Activated CD4-positive, CD25-positive, alpha-beta regulatory T cell treated with anti-CD3 and anti-CD28 coated beads, Interleukin-2, amount 50 U/mL, for 72 hours (primary cell): Measurements from ENCODE around the gene COL1A1.

Source experiments
- DNase-seq: peaks from one replicate; pipeline ENCODE4 v3.0.0; 2021

COL1A1 gene

DNA sequence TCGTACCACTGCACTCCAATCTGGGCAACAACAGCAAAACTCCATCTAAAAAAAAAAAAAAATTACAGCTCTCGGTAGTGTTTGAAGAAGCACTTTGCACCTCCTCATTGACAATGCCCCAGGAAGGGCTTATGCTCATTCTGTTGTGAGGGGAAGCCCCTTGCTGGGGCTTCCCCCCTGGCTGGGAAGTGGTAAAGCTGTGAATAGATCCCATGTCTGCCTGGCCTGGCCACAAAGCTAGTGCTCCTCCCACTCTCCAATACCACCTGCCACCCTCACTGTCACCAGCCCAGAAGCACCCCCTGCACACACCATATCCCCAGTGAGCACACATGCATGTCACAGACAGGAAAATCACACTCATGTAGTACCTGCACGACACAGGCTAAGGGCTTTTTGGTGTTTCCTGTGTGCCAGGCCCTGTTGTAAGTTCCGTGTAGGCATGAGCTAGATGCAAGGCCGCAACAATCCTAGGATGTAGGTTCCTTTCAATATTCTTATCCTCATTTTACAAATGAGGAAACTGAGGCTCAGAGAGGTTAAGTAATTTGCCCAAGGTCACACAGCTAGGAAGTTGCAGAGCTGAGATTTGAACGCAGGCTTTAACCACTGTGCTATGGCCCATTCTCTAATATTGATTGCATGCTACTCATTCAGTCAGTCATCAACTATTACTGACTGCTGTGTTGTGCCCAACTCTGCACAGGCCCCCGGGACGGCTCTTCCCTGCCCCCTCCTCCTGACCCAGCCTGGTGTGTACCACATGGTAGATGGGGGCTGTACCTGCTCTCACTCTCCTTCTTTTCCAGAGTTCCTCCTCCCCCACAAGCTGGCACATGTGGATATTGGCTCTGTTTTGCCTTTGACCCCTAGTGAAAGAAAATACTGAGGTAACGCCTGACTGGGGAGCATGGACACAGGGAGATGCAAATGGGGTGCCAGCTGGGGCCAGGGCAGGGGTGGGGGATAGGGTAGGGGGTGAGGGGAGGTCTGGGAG, 11.9 kb upstream of the COL1A1 start:
- DNase-seq = peak; percentile 47

DNA sequence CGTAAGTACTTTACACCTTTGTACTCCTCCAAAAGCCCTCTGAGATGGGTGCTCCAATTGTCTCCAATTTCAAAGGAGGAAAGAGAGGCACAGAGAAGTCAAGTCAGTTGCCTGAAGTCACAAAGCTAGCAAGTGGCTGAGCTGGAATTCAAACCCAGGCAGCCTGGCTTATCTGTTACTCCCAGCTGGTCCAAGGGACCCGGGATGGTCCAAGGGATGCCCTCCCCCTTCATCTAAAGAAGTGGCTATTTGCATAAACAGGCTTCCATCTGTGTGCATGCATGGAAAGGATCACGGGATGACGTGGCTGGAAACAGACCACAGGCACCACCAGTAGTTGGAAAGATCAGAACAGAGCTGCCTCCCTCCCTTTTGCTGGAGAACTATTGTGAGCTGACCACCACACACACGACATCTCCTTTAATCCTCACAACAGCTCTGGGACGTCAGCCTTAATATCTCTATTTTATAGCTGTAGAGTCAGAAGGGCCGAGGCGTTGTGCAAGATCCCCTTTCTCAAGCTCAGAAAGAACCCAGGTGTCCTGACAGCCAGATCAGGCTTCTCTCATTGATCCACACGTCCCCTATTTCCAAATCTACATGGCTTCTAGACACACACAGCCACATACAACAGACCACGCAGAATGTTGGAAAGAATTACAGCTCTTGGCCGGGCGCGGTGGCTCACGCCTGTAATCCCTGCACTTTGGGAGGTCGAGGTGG, 10.9 kb upstream of the COL1A1 start:
- DNase-seq = no peak

DNA sequence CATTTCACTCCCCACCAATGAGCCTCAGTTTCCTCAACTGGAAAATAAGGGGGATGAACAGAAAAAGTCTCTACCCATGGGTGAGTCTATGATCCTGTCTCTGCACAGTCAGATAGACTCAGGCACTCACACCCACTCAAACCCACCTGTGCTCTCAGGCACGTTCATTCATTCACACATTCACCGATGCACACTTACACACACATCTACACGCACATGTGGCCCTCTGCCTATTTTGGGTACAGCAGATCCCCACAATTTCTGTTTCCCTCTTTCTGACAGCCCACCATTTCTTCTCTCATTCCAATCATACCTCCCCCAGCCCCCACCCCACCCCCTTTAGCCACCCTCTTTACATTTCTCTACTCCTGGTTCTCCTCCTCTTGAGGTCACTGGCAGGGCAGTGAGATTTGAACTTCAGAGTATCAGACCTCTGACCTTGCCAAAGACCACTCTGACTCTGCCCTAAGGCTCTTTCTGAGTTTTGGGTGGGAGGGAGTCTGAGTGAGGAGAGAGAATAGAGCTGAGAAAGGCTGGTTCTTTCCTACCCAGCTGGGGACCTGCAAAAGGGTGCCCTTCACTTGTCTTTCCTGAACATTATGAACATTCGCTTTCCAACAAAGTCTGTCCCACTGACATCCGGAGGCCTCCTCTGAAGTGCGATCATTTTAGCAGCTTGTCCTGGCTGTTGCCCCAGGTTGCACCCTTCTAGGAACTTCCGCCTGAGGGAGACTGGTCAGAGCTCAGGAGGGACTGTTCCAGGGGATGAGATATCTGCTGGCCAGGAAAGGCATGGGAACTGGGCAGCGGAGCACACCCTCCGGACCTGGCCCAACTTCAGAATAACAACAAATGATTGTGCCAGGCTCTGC, 10.1 kb upstream of the COL1A1 start:
- DNase-seq = no peak

DNA sequence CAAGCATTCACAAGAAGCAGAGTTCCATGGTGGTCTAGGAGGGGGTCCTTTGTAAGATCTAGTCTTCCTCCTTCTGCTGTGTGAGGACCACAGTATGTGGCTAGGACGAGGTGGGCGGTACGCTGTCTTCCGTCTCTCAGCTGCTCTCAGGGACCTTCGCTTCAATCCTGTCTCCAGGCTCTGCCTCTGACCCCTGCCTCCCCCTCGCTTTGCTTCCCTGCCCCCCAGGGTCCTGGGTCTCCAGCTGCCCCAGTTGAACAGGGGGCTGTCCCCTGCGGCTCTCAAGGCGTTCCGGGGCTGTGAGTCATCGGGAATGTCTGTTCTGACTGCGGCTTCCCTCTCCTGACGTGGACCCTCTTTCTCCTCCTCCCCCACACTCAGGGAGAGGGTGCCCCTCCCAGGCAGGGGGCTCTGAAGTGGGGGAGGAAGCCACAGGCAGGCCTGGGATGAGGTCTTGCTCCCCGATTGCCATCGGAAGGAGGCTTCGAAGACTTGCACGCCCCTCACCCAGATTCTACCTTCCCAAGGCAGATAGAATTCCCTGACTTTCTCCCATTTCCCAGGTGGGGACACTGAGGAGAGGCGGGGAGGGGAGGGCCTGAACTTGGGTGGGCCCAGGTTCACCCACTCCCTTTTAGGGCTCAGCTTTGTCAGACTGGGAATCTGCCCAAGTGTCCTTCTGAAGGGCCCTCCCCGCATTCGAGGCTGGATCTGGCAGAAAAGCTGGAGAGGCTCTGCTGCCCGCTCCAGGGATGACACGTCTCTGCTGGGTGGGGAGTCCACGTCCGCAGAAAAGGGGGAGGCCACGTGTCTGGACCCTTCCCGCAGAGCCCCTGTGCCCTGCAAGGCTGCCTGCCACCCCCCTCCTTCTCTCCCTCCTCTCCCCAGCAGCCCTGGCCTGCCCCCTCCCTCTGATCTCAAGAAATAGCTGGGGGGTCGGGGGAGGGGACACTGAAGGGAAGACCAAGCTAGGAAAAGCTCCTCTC, 9.1 kb upstream of the COL1A1 start:
- DNase-seq = no peak

DNA sequence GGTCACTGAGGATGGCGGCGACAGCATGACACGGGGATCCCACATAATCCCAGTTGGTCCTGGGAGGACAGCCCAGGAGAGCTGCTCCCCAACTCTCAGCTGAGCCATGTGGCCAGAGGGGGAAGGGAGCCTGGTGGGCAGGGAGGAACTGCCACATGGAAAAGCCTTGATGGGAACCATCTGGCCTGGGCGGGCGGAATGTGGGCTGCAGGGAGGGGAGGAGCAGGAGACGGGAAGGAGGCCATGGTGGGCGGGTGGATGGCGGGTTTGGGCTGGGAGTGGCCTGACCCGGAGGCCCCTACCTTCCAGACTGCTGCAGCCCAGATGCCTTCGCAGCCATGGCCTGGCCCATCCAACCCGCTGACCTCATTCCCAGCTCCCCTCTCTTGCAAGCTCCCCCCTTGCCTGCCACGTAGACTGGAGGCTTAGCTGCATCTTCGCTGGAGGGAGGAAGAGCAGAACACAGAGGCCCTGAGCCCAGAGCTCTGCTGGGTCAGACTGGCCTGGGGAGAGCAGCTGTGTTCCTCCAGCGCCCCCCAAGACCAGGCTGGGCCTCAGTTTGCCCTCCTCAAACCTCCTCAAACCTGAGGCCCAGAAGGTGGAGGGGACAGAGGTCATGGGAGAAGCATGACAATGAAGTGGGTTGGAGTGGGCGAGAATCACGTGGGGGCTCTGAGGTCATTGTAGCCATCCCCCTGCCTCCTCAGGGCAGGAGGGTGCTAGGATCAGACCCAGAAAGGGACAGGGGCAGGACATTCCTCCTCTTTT, 8.2 kb upstream of the COL1A1 start:
- no peak for DNase-seq

DNA sequence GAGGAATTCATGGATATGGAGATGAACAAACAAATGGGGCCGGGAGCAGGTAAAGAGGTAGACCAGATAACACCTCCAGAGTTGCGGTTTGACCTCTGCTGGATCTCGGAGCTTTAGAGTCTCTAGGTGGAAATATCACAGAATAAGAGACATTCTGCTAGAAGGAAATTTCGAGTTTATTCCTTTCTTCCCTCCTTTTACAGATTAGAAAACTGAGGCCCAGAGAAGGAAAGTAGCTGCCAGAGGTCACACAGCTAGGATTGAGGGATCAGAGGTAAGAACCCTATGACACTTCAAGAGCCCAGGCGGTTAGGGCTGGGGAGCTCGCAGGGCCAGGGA, 7.7 kb upstream of the COL1A1 start:
- DNase-seq = no peak

DNA sequence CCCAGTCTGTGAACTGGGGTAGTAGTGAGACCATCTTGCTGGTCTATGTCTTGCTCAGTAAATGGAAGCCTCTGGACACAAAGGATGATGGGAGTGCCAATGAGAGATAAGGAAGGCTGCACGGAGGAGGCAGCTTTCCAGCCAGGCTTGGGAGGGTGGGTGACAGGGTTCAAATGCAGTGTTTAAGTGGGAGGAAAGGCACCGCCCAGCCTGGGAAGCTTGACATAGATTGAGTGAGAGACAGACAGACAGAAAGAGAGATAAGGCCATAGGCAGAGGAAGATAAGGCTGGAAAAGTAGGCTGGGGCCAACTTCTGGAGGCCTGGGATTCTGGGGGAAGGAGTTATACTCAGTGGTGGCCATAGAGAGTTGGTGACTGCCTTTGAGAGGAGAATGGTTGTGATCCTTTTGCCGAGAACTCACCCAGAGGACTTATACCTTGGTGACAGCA, 7.2 kb upstream of the COL1A1 start:
- DNase-seq = peak; percentile 14

DNA sequence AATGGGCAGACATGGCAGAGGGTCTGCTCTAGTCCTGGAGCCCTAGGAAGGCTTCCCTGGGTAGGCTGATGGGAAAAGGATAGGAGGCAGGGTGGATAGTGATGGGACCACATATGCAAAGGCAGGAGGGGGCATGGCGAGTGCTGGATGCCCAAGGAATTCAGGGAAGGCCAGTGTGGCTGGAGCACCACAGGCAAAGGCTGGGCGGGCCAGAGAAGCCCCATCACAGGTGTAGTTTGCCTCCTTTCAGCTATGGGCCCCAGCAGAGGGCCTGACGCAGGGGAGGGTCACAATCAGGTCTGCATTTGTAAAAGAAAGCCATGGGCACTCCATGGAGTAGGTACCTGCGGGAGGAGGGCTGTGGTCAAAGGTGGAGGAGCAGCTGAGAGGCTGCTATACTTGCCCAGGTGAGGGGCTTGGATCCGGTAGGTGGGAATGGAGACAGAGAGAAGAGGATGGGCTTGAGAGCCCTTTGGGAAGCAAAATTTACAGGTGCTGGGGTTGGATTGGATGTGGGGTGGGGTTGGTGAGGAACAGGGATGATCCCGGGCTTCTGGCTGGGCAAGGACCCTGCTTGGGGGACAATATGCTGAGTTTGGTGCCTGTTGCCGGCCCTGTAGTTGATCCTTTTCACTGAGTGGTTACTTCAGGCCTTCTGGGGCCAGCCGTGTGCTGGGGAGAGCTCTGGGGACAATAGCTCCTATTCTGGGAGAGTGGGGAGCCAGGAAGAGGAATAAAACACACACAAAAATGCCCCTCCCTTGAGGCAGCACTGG, 6.5 kb upstream of the COL1A1 start:
- peak; percentile 20 for DNase-seq

DNA sequence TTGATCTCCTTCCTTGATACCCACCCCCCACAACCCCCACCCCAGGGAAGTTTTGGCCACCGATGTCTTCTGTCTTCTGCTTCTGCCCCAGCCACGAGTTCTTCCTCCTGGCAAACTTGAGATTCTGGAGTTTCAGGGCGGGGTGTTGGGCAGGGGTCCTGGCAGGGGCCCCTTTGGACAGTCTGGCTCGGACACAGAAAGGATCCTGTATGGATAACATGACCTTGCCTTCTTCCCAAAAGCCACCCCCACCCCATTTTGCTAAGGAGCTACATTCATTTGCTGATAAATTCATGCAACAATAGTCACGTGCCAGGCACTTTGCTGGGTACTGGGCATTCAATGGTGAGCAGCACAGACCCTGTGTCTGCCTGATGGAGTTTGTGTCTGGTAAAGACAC, 5.9 kb upstream of the COL1A1 start:
- peak; percentile 4 for DNase-seq

DNA sequence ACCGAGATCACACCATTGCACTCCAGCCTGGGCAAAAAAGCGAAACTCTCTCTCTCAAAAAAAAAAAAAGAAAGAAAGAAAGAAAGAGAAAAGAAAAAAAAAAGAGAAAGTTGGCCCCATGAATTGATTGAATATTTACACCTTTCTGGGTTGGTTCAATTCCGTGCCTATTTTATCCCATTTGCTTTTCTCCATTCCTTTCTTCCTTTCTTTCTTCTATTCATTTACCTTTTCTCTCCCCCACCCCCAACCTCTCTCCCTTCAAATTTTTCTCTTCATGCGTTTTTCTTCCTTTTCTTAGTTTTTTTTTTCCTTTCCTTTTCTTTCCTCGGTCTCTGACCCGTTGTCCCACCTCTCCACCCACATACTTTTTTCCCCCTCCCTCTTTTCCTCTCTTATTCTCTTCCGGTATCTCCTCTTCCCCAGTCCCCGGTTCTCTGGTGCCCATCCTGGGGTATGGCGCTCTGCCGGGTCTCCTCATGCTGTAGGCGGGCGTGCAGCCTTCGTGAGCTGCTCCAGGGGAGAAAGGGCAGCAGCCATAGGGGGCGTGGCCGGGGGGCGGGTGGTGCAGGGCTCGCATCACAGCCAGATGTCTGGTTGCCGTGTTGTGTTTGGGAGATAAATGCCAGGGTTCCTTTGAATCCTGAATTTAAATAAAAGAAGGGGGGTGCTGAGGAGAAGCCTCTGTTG, 5.3 kb upstream of the COL1A1 start:
- peak; percentile 29 for DNase-seq

DNA sequence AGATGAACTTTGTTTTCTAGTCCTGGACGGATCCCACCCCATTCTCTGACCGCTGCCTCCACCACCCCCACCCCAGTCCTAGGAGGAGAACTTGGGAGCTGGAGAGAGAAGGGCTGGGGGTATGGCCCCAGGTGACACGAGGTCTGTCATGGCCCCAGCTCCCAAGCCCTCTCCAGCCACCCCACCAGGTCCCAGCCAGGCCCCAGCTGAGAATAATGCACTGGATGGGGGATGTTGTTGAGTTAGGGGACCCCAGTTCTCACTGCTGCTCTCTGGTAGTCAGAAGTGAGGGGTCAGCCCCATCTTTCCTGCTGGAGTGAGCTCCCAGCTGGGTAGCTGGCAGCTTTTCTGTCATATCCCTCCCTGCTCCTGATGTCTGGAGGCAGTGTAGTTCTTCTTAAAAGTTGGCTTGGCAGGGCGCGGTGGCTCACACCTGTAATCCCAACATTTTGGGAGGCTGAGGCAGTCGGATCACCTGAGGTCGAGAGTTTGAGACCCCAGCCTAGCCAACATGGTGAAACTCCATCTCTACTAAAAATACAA, 4.6 kb upstream of the COL1A1 start:
- DNase-seq = peak; percentile 23

DNA sequence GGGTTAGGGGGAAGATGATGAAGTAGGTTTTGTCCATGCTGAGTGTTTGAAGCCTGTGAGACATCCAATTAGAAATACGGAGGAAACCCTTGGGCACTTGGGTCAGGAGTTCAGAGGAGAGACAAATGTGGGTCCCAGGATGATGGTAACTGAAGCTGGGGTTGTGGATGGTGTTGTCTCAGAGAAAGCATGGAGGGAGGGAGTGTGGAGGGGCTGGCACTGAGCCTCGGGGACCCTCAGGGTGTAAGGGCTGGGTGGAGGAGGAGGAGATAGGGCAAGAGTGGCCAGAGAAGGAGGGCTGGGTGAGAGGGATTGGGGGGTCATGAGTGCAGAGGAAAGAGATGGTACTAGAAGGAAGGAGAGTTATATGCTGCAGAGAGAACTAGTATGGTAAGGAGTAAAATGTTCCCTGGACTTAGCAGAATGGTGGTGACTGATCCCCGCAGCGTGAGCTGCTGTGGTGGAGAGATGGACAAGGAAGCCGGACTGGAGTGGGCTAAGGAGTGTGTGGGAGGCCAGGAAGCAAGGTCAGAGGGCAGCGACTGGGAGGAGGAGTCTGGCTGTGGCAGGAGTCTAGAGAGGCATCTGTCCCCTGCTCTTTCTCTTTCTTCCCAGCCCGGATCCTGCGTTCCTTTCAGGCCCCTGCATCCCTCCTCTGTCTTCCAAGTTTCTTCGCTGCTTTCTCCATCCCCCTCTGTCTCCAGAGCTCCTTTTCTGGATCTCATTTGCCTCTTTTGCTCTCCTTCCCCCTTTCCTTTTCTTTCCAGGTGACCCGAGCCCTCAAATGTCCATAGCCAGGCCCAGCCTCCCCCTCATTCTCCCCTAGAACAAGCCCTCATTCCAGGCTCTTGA, 3.9 kb upstream of the COL1A1 start:
- DNase-seq = no peak

DNA sequence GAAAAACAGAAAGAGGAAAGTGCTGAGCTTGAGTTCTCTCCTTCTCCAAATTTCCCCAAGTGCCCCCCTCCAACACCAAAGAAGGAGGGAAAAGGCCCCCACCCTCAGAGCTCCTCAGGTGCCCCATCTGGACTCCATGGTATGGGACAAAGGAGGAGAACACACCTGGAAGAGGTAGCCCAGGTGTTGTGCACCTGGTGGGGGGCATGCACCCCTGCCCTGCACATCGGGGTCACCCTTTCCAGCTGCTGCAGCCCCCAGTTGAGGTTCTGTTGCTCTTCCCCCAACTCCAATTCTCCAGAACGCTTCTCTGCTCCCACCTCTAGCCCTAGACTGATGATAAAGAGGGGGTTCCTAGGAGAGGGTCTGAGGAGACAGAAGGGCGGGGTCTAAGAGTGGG, 3.0 kb upstream of the COL1A1 start:
- DNase-seq = no peak

DNA sequence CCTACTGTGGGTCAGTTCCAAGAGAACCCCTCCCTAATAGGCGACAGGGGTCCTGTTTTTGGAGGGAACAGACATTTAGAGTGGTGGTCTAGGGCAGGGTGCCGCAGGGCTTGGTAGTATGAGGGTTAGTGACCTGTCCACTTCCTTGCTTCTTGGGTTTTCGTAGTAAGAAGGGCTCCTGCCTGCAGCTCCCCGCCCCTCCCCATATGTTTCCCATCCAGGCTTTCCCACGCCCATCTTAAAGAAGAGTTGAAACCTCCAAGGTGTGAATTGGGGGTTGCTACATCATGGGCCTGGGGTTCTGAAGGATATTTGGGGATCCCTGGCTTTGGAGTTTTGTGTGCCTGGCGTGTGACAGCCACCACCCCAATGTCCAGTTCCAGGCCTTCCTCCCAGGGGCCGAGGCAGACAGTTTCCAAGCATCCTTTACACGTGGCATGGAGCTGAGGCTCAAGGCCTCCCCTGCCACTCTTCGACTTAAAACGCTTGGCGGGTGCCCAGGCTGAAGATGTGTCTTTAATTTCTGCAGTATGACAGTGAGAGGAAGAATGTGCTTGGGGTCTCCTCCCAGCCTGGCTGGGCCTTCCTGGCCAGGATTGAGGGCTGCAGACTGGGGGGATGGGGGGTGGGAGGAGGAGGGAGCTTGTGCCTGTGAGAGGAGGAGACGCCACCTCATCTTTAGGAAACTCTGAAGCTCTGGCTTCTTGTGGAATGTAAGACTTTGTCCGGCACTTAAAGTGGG, 2.3 kb upstream of the COL1A1 start:
- DNase-seq = no peak

DNA sequence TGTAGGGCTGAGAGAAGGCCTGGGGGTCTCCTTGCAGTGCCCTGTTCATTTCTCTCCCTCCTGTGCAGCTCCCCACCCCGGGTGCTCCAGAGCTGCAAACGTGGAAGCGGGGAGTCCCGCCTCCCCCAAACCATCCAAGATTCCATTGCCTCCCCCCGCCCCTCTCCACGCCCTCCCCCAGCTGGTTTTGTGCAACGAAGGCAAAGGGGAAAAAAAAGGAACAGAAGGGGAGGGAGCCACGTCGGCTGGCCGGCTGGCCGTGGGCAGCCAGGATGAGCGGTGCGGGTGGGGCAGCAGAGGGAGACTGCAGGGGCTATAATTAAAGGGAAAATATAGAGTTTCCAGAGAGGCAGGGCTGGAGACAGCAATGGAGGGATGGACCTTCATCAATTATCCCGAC, 1.7 kb upstream of the COL1A1 start:
- no peak for DNase-seq

DNA sequence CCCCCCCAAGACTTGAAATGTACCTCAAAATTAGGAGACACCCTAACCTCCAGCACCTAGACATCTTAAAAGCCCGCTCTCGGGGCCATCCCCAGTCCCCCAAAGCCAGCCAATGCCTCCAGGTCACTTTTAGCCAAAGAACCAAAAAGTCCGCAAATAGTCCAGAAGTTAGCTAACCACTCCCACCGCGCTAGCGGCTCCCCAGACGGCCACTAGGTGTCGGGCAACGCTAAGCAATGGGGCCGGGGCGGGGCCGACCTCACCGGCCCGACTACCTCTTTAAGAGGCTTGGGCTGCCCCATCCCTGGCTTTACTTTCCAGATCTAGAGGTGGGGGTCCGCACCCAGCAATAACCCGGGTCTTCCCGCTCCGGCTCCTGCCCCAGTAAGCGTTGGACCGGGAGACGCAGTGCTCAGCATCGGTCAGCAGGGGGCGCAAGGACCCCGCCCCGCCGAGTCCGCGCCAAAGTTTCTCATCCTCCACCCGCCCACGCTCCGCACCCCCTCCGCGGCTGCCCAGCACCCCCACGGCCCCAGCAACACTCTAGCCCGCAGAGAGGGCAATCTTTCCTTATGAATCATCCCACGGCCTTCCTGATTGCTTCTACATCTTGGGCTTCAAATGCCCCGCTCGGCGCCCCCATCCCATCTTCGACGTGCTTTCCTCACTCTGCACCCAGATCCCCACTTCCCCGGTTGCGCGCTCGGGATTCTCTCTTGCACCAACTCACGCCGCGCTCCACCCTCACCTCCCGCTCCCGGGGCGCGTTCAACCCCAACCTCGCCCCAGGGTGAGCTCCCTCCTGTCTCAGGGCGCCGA, 765 bp downstream of the COL1A1 start:
- peak; percentile 83 for DNase-seq
